Tibial artery (tissue), 4 donors: Measurements from ENCODE around the gene LIPE.

Experiments used
- DNase-seq, 2 donors: peaks; one replicate each; pipeline ENCODE4 v3.0.0-alpha.2; 2019
- H3K27ac ChIP-seq, 2 donors: fragments of 200-600 bp; sonication (generic) in 1 of 2; 1 replicate in 1 of 2; 2 replicates in 1 of 2; pipeline ENCODE4 v1.5.1; 2018 to 2019; ENCODE audit warnings: mild to moderate bottlenecking in 1 of 2
- H3K27me3 ChIP-seq, 2 donors: fragments of 200-600 bp; sonication (generic) in 1 of 2; one replicate each; pipeline versions ENCODE4 v1.5.1 to v1.6.0; 2016 to 2019
- H3K36me3 ChIP-seq, 3 donors: fragments of 200-600 bp; sonication (generic) in 2 of 3; one replicate each; pipeline ENCODE4 v1.5.1; 2016 to 2019; ENCODE audit warnings: mild to moderate bottlenecking in 2 of 3
- H3K4me1 ChIP-seq, 4 donors: fragments of 200-600 bp; sonication (generic) in 2 of 4; 1 replicate in 3 of 4; 2 replicates in 1 of 4; pipeline ENCODE4 v1.5.1; 2016 to 2019
- H3K4me3 ChIP-seq, 2 donors: fragments of 200-600 bp; sonication (generic) in 1 of 2; 1 replicate in 1 of 2; 2 replicates in 1 of 2; pipeline ENCODE4 v1.5.1; 2018 to 2019; ENCODE audit warnings: mild to moderate bottlenecking in 2 of 2
- H3K9me3 ChIP-seq, 3 donors: fragments of 200-600 bp; sonication (generic) in 1 of 3; one replicate each; pipeline ENCODE4 v1.5.1; 2016 to 2019
- intact Hi-C: fragments of 100-400 bp; cut with DNase I; formaldehyde crosslinking; loops from one replicate; pipeline ENCODE4 v1.15.0; 2023; ENCODE audit warnings: low total_unique reads
- TF ChIP-seq, protein P1 (sequence below), 2 experiments: fragments of 200-600 bp in 1 of 2; fragments of 450-650 bp in 1 of 2; IDR thresholded peaks; one replicate each; pipeline ENCODE4 v1.5.1; 2017 to 2019; ENCODE audit warnings: antibody characterized with exemption in 2 of 2, mild to moderate bottlenecking in 1 of 2, moderate library complexity in 1 of 2

Gene LIPE

DNA sequence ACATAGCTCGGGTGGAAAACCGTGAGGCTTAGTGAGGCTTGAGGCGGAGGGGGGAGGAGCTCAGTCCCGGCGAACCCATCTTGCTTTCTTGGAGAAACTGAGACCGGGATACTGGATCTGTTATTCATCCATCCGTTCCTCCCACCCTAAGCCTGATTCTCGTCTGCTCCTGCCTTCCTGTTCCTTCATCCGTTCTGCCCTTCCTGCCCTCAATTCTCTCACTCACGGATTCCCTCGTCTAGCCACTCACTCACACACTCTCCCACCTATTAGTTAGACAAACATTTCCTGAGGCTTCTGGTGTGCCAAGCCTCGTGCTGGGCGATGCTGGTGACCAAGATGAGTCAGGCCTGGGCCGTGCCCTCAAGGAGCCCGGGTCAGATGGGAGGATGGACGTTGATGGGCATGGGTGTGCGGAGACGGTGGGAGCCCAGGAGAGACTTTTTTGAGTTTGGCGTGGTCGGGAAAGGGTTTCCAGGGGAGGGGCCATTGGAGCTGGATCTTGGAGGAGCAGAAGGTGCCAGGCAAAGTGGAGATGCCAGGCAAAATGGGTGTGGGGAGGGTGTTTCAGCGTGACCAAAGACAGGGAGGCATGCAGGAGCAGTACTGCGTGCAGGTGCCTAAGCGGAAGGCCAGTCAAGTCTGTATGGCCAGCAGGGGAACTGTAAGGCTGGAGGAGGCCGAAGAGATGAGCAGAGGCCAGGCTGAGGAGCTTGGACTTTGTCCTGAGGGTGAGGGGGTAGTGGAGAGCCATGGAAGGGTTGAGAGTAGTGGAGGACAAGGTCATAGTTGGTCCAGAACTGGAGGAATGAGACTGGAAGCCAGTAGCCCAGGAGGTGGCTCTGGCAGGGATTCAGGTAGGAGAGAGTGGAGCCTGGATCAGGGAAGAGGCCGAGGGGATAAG lies 29.7 kb downstream of the LIPE start:
- TF ChIP-seq, protein P1, sequence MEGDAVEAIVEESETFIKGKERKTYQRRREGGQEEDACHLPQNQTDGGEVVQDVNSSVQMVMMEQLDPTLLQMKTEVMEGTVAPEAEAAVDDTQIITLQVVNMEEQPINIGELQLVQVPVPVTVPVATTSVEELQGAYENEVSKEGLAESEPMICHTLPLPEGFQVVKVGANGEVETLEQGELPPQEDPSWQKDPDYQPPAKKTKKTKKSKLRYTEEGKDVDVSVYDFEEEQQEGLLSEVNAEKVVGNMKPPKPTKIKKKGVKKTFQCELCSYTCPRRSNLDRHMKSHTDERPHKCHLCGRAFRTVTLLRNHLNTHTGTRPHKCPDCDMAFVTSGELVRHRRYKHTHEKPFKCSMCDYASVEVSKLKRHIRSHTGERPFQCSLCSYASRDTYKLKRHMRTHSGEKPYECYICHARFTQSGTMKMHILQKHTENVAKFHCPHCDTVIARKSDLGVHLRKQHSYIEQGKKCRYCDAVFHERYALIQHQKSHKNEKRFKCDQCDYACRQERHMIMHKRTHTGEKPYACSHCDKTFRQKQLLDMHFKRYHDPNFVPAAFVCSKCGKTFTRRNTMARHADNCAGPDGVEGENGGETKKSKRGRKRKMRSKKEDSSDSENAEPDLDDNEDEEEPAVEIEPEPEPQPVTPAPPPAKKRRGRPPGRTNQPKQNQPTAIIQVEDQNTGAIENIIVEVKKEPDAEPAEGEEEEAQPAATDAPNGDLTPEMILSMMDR (IDR thresholded peaks at IDR 0.05): no peak

DNA sequence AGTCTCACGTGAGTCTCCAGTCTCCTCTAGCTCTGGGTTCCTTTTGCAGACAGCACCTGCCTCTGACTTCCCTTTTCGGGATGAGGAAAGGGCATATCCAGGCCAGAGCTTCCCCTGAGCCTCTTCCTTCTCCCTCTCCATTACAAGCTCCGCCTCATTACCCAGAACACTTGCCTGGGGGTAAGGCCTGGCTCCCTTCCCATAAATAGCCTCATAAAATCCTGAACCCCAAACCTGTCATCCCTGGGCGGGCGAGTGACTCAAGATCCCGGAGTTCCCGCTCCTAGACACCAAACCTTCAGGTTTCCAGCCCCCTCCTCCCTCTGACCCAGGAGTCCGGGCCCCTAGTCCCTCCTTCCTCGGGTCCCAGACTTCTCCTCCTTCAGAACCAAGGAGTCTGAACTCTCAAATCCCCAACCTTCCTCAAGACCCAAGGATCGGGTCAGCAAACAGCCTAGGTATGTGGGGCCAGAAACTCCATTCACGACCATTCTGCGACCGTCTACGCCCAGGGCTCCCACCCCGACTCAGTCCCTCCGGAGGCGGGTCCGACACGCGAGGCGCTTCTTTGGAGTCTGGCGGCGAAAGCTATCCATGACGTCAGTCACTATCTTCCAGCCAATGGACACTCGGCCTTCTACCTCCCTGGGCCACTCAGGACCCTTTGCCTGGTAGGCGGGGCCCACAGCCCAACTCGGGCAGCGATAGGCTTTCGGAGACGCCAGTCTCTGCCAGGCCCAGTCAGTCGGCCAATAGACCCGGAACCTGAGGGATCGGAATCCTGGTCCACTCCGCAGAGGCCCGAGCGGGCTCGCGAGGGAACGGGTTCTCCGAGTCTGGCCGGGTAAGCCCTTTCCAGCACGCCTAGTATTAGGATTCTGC lies 30.6 kb downstream of the LIPE start:
- peak; percentile 97 to 99 for DNase-seq
- Histone ChIP-seq H3K27ac (peak overlapping the region; percentile 67 to 76), H3K27me3 (peaks cover 0 to 16% of the 10 kb centered on the region in 2 donors), H3K9me3 (no peaks in the 10 kb centered on the region), H3K4me1 (peaks cover 0 to 20% (median 15%) of the 10 kb centered on the region in 4 donors), H3K4me3 (peak overlapping the region; percentile 48 to 64), H3K36me3 (no peaks in the 10 kb centered on the region)
- intact Hi-C loops: no loop called here
- TF ChIP-seq, protein P1 (IDR thresholded peaks at IDR 0.05): no peak

More for the DNA sequence above, 29.7 kb downstream of the LIPE start:
- peaks cover 0 to 20% of the 10 kb centered on the region in 2 donors for H3K27me3 ChIP-seq
- H3K4me1 ChIP-seq: peaks cover 0 to 28% (median 23%) of the 10 kb centered on the region in 4 donors
- H3K27ac ChIP-seq: peak overlapping the region; percentile 67 to 76
- H3K9me3 ChIP-seq: no peaks in the 10 kb centered on the region
- peak overlapping the region; percentile 48 to 64 for H3K4me3 ChIP-seq
- intact Hi-C loops: no loop called here
- no peaks in the 10 kb centered on the region for H3K36me3 ChIP-seq
- peak in 1 of 2 donors; percentile 33 for DNase-seq

DNA sequence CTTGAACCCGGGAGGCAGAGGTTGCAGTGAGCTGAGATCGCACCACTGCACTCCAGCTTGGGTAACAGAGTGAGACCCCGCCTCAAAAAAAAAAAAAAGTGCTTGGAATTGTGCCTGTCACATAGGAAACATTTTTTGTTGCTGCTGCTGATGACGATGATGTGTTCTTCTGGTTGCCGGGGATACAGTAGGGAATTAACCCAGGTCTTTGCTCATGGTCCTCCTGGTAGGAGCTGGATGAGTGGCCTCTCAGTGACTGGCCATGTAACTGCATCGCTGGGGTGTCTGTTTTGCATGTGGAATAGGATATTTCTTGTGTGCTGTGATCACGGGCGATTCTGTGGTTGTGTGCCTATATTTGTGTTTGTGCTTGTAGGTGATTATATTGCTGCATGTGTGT lies 32.4 kb downstream of the LIPE start:
- H3K4me1 ChIP-seq: peaks cover 0 to 12% (median 8%) of the 10 kb centered on the region in 4 donors
- TF ChIP-seq, protein P1 (IDR thresholded peaks at IDR 0.05): no peak
- intact Hi-C loops: no loop called here

DNA sequence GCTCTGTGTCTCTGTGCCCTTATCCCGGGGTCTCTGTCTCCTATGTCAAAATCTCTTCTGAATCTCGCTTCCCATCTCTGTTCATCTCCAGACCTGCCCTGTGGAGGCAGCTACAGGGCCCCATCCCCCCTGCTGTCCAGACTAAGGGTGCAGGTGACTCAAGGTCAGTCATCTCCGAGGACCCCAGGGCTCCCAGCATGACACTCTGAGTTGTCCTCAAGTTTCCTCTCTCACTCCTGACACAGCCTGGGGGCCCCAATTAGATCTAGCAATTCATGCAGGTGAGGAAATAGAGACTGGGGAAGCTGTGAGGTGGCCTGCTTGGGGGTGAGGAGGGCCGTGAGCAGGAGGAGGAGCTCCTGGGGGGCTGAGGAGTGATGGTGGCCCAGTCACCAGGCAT lies 35.0 kb downstream of the LIPE start:
- Histone ChIP-seq H3K36me3 (no peaks in the 10 kb centered on the region), H3K9me3 (no peaks in the 10 kb centered on the region), H3K4me3 (no peak overlapping the region), H3K27me3 (peaks cover 0 to 44% of the 10 kb centered on the region in 2 donors), H3K4me1 (peaks cover 0 to 7% (median 3%) of the 10 kb centered on the region in 4 donors), H3K27ac (no peak overlapping the region)
- intact Hi-C loops: no loop called here
- TF ChIP-seq, protein P1 (IDR thresholded peaks at IDR 0.05): no peak
- no peak for DNase-seq

More for the DNA sequence above, 32.4 kb downstream of the LIPE start:
- H3K9me3 ChIP-seq: no peaks in the 10 kb centered on the region
- H3K27me3 ChIP-seq: peaks cover 0 to 22% of the 10 kb centered on the region in 2 donors
- no peak for DNase-seq
- H3K36me3 ChIP-seq: no peaks in the 10 kb centered on the region
- H3K27ac ChIP-seq: no peak overlapping the region
- no peak overlapping the region for H3K4me3 ChIP-seq

DNA sequence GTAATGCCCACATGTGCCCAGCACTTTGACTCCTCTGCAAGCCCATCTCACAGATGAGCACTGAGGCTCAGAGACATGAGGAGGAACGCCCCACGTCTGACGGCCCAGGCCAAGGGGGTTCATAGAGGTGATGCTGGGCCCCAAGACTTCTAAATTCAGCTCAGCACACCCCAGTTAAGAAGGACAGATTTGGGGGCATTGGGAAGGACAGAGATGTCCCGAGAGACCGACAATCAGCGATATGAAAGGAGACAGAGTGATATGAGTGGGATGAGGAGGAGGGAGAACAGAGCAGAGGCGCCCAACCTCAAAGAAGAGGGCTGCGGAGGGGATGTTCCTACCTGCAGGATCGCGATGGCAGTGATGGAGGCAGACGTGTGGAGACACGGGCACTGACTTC lies 37.3 kb downstream of the LIPE start, which contains the start of gene CNFN:
Gene CNFN, minus strand, starts transcription at position 399 of the 400 bp plus-strand sequence. CDS start 1,260 bp downstream, outside the sequence.
- peaks cover 0 to 10% (median 5%) of the 10 kb centered on the region in 4 donors for H3K4me1 ChIP-seq
- H3K27ac ChIP-seq: no peak within 1 kb of the TSS
- intact Hi-C loops: no loop called here
- TF ChIP-seq, protein P1 (IDR thresholded peaks at IDR 0.05): no peak
- H3K4me3 ChIP-seq: no peak within 1 kb of the TSS
- peaks cover 0 to 62% of the 10 kb centered on the region in 2 donors for H3K27me3 ChIP-seq
- no peaks in the 10 kb centered on the region for H3K36me3 ChIP-seq
- no peaks in the 10 kb centered on the region for H3K9me3 ChIP-seq
- DNase-seq: no peak
